ENCODE measurements around the gene RPS4Y2.

RPS4Y2 gene

GRCh38 chrY:20755808-20756207 lies at the start of gene RPS4Y2:
TSS of gene RPS4Y2 (plus strand) at chrY:20756108. CDS start at chrY:20756164, 56 bp downstream.
- TF ChIP-seq, protein P1, sequence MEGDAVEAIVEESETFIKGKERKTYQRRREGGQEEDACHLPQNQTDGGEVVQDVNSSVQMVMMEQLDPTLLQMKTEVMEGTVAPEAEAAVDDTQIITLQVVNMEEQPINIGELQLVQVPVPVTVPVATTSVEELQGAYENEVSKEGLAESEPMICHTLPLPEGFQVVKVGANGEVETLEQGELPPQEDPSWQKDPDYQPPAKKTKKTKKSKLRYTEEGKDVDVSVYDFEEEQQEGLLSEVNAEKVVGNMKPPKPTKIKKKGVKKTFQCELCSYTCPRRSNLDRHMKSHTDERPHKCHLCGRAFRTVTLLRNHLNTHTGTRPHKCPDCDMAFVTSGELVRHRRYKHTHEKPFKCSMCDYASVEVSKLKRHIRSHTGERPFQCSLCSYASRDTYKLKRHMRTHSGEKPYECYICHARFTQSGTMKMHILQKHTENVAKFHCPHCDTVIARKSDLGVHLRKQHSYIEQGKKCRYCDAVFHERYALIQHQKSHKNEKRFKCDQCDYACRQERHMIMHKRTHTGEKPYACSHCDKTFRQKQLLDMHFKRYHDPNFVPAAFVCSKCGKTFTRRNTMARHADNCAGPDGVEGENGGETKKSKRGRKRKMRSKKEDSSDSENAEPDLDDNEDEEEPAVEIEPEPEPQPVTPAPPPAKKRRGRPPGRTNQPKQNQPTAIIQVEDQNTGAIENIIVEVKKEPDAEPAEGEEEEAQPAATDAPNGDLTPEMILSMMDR (IDR thresholded peaks at IDR 0.05; ENCODE audit: borderline replicate concordance, control extremely low read depth, extremely low read depth, insufficient read depth, missing control alignments): no peak
- DNase-seq (ENCODE audit: low spot score): no peak
- in situ Hi-C loops (cut with MboI; ENCODE audit: low sequenced_read_pairs, unreplicated experiment): no loop called here

DNA sequence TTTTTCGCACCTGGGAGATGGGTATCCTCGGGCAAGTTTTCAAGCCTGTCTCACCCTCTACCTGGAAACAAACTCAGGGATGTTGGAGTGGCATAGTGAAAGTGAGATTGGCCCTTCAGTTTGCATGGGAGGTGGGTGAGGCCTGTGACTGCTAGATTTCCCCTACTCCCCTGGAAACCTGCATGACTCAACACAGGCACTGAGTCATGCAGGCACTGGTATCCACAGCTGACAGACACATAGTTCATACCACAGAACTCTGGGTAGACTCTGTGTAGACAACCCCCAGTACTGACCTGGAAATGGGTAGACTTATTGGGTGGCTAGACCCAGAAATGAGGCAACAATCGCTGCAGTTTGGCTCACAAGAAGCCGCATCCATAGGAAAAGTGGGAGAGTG lies 41.5 kb upstream of the RPS4Y2 start:
- TF ChIP-seq, protein P1 (IDR thresholded peaks at IDR 0.05; ENCODE audit: borderline replicate concordance, control extremely low read depth, extremely low read depth, insufficient read depth, missing control alignments): no peak
- in situ Hi-C loops (cut with MboI; ENCODE audit: low sequenced_read_pairs, unreplicated experiment): no loop called here
- no peak for DNase-seq (ENCODE audit: low spot score)

GRCh38 chrY:20726184-20726907 lies 29.6 kb upstream of the RPS4Y2 start:
- DNase-seq (ENCODE audit: low spot score): no peak
- in situ Hi-C loops (cut with MboI; ENCODE audit: low sequenced_read_pairs, unreplicated experiment): no loop called here
- TF ChIP-seq, protein P1 (IDR thresholded peaks at IDR 0.05; ENCODE audit: borderline replicate concordance, control extremely low read depth, extremely low read depth, insufficient read depth, missing control alignments): no peak

- TF ChIP-seq, protein P1 (IDR thresholded peaks at IDR 0.05; ENCODE audit: borderline replicate concordance, control extremely low read depth, extremely low read depth, insufficient read depth, missing control alignments): no peak
- no peak for DNase-seq (ENCODE audit: low spot score)
- in situ Hi-C loops (cut with MboI; ENCODE audit: low sequenced_read_pairs, unreplicated experiment): no loop called here
These were observed 20.7 kb upstream of the RPS4Y2 start for GRCh38 chrY:20735200-20735599.

DNA sequence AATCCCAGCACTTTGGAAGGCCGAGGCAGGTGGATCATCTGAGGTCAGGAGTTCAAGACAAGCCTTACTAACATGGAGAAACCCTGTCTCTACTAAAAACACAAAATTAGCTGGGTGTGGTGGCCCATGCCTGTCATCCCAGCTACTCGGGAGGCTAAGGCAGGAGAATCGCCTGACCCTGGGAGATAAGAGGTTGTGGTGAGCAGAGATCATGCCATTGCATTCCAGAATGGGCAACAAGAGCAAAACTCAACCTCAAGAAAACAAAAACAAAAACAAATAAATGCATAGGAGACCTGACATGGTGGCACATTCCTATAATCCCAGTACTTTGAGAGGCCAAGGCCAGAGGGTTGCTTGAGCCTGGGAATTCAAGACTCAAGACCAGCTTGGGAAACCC lies 16.1 kb upstream of the RPS4Y2 start:
- TF ChIP-seq, protein P1 (IDR thresholded peaks at IDR 0.05; ENCODE audit: borderline replicate concordance, control extremely low read depth, extremely low read depth, insufficient read depth, missing control alignments): no peak
- no peak for DNase-seq (ENCODE audit: low spot score)
- in situ Hi-C loops (cut with MboI; ENCODE audit: low sequenced_read_pairs, unreplicated experiment): no loop called here

DNA sequence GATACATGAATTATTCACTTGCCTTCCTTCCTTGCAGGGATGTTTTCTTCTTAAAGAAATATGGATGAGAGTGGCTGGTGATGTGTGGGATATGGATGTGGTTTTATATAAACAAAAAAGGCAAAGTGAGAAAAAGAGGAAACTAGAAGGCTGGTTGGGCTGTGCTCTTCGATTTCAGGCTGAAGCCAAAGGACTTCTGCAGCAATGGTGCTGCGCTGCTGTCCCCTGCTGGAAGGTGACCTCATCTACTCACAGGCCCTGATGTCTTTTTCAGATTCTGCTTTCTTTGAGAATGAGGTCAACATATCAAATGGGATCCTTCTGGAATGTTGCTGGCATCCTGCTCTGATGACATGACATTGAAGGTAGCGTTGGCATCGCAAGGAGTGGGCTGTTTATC lies 15.3 kb upstream of the RPS4Y2 start:
- DNase-seq (ENCODE audit: low spot score): peak; percentile 11
- in situ Hi-C loops (cut with MboI; ENCODE audit: low sequenced_read_pairs, unreplicated experiment): no loop called here
- TF ChIP-seq, protein P1 (IDR thresholded peaks at IDR 0.05; ENCODE audit: borderline replicate concordance, control extremely low read depth, extremely low read depth, insufficient read depth, missing control alignments): no peak
